ENCODE data around the gene PWP1. TPM values are rescaled to one million over a fixed set of nuclear protein-coding genes. Genes with fewer than 3 reads are reported as not detected.
"Not testable (repeated sequence)": the region's sequence is repeated elsewhere in the genome, so short reads cannot be mapped to it uniquely, and the experiment has no call there.

Gene PWP1
- total RNA-seq, 2 donors from 2014 or later, result 38.4 to 72.9 TPM

- H3K4me1 ChIP-seq (ENCODE audit: control insufficient read depth in 1 of 2, low read depth in 2 of 2), result no peaks in the 10 kb centered on the region
- DNase-seq (ENCODE audit: low spot score) (no peak), ATAC-seq (ENCODE audit: insufficient number of reproducible peaks, low FRiP score, low read depth) (no peak)
- no peaks in the 10 kb centered on the region for H3K27me3 ChIP-seq (replicated peaks; ENCODE audit: insufficient read depth)
- no peak overlapping the region for H3K27ac ChIP-seq
- H3K4me3 ChIP-seq, result no peak overlapping the region
- no peaks in the 10 kb centered on the region for H3K36me3 ChIP-seq
- no peaks in the 10 kb centered on the region for H3K9me3 ChIP-seq
- TF ChIP-seq, protein P1, sequence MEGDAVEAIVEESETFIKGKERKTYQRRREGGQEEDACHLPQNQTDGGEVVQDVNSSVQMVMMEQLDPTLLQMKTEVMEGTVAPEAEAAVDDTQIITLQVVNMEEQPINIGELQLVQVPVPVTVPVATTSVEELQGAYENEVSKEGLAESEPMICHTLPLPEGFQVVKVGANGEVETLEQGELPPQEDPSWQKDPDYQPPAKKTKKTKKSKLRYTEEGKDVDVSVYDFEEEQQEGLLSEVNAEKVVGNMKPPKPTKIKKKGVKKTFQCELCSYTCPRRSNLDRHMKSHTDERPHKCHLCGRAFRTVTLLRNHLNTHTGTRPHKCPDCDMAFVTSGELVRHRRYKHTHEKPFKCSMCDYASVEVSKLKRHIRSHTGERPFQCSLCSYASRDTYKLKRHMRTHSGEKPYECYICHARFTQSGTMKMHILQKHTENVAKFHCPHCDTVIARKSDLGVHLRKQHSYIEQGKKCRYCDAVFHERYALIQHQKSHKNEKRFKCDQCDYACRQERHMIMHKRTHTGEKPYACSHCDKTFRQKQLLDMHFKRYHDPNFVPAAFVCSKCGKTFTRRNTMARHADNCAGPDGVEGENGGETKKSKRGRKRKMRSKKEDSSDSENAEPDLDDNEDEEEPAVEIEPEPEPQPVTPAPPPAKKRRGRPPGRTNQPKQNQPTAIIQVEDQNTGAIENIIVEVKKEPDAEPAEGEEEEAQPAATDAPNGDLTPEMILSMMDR (IDR thresholded peaks at IDR 0.05), result no peak
Measured at GRCh38 chr12:107679336-107679735, 6.3 kb upstream of the PWP1 start.

DNA sequence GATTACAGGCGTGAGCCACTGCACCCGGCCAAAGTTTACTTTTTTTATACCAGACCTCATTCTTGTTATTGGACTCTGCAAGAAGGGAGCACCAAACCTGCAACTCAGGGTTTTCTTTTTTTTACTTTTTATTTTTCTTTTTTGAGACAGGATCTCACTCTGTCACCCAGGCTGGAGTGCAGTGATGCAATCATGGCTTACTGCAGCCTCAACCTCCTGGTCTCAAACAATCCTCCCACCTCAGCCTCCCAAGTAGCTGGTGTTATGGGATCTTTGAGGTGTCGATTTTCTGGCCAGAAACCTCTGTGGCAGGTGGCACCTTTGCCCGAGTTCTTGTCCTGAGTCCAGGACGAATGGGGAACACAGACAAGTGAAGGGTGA lies 4.2 kb upstream of the PWP1 start:
- DNase-seq (ENCODE audit: low spot score) (no peak), ATAC-seq (ENCODE audit: insufficient number of reproducible peaks, low FRiP score, low read depth) (no peak)
- H3K4me3 ChIP-seq, result no peak overlapping the region
- TF ChIP-seq, protein P1 (IDR thresholded peaks at IDR 0.05), result no peak
- H3K9me3 ChIP-seq, result no peaks in the 10 kb centered on the region
- H3K4me1 ChIP-seq (ENCODE audit: control insufficient read depth in 1 of 2, low read depth in 2 of 2), result peaks cover 6 to 10% of the 10 kb centered on the region in 2 donors
- no peaks in the 10 kb centered on the region for H3K27me3 ChIP-seq (replicated peaks; ENCODE audit: insufficient read depth)
- H3K36me3 ChIP-seq, result no peaks in the 10 kb centered on the region
- H3K27ac ChIP-seq, result no peak overlapping the region

DNA sequence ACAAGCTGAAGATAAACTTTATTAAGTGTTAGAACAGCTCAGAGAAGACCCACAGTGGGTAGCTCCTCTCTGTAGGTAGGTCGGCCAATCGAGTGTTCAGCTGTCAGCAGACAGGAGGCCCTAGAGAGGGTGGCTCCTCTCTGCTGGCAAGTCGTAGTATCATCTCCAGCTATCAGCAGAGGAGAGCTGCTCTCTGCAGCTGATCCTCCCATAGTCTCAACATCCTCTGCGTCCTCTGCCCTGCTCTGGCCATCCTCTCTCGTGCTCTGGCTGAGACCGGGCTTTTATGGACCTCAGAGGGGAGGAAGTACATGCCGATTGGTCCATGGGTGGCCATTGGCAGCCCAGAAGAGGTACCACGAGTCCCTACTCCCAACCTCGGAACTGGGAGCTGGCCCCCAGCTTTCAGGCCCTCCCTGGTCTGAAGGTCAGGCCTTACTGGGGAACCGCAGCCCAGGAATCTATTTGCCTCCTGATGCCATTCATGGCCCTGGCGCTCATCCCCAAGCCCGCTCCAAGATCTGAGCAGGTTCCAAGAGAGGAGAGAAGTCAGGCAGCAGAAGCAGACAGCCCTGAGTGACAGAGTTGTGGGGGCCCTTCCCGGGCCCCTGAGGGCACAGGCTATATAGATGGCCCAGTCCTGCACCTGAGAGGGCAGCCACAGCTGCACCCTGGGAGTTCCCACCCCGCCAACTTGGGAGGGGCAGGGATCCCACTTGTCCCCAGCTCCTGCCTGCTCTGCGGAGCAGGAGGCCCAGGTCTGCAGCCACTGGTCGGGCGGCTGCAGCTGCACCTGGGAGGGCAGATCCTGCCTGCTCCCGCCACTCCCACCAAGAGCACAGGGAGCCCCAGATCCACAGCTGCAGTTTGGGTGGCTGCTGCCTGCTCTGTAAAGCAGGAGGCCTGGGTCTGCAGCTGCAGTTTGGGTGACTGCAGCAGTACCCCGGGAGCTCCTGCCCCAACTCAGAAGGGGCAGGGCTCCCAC lies 3.5 kb upstream of the PWP1 start:
- Histone ChIP-seq H3K27ac (no peak overlapping the region), H3K4me3 (no peak overlapping the region), H3K4me1 (ENCODE audit: control insufficient read depth in 1 of 2, low read depth in 2 of 2) (peaks cover 6 to 17% of the 10 kb centered on the region in 2 donors), H3K27me3 (replicated peaks; ENCODE audit: insufficient read depth) (no peaks in the 10 kb centered on the region), H3K9me3 (no peaks in the 10 kb centered on the region), H3K36me3 (no peaks in the 10 kb centered on the region)
- TF ChIP-seq, protein P1 (IDR thresholded peaks at IDR 0.05), result no peak
- DNase-seq (ENCODE audit: low spot score), result no peak
- ATAC-seq (ENCODE audit: insufficient number of reproducible peaks, low FRiP score, low read depth), result no peak

DNA sequence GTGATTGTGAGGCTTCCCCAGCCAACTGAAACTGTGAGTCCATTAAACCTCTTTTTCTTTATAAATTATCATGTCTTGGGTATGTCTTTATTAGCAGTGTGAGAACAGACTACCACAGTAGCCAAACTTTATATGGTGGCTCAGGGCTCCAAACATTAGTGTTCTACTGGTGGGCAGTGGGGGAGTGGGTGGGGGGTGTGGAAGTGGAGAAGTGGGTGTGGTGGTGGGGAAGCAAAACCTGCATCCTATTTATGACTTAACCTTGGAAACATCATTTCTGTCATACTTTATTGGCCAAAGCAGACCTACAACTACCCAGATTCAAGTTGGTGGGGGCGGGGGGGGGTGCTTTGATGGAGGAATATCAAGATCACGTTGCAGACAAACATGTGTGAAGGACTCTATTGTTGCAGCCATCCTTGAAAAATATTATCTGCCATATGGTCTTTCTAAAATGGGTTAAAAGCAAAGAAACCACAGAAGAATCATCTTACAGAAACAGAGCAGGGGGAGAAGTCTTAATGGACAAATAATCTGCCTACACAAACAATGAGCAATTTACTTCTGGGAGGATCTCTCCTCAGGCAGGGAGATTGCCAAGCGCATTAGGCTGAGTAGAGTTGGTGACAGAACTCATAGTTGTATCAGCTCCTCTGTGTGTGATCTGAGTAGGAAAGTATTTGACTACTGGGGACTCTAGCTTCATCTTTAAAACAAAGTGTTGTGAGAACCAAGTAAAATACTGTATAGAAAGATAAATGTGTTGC lies 1.4 kb upstream of the PWP1 start:
- Histone ChIP-seq H3K9me3 (no peaks in the 10 kb centered on the region), H3K4me3 (peak overlapping the region; percentile 72), H3K27me3 (replicated peaks; ENCODE audit: insufficient read depth) (no peaks in the 10 kb centered on the region), H3K36me3 (peaks cover 9% of the 10 kb centered on the region), H3K4me1 (ENCODE audit: control insufficient read depth in 1 of 2, low read depth in 2 of 2) (peaks cover 6 to 17% of the 10 kb centered on the region in 2 donors), H3K27ac (no peak overlapping the region)
- ATAC-seq (ENCODE audit: insufficient number of reproducible peaks, low FRiP score, low read depth), result no peak
- TF ChIP-seq, protein P1 (IDR thresholded peaks at IDR 0.05), result no peak
- DNase-seq (ENCODE audit: low spot score), result no peak

DNA sequence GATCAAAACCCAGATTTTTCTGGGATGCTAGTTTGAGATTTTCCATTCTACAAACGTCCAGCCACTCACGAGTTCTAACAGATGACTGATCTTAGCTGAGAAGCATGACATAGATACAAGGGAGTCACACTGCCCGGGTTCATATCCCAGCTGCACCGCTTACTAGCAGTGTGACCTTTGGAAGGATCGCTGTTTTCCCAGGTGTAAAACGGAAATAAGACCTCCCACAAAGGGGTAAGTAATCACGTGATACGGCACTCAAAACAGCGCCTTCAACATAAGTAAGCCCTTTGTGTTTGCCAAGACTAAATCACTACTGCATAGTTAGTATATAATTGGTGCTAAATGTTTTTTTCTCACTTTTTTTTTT lies 624 bp upstream of the PWP1 start:
- ATAC-seq (ENCODE audit: insufficient number of reproducible peaks, low FRiP score, low read depth) (no peak), DNase-seq (ENCODE audit: low spot score) (no peak)
- H3K27me3 ChIP-seq (replicated peaks; ENCODE audit: insufficient read depth), result no peaks in the 10 kb centered on the region
- H3K36me3 ChIP-seq, result peaks cover 15% of the 10 kb centered on the region
- peak overlapping the region; percentile 72 for H3K4me3 ChIP-seq
- peaks cover 6 to 17% of the 10 kb centered on the region in 2 donors for H3K4me1 ChIP-seq (ENCODE audit: control insufficient read depth in 1 of 2, low read depth in 2 of 2)
- peak overlapping the region; percentile 71 to 82 for H3K27ac ChIP-seq
- H3K9me3 ChIP-seq, result no peaks in the 10 kb centered on the region
- TF ChIP-seq, protein P1 (IDR thresholded peaks at IDR 0.05), result no peak

DNA sequence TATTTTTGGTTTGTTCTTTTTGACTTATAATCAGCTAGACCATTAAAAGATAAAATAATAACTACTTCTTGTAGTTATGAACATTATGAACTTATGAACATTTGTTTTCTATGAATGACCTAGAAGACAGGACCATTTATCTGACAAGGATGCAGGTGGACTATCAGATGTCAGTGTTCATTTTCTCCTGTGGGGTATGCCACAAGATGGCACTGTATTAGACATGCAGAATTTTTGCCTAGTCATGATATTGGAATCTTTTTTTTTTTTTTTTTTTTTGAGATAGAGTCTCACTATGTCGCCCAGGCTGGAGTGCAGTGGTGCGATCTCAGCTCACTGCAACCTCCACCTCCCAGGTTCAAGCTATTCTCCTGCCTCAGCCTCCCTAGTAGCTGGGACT lies 10.2 kb downstream of the PWP1 start:
- not testable (repeated sequence) for DNase-seq (ENCODE audit: low spot score); H3K4me1 ChIP-seq (ENCODE audit: control insufficient read depth in 1 of 2, low read depth in 2 of 2); H3K4me3 ChIP-seq; H3K9me3 ChIP-seq; H3K27ac ChIP-seq; ATAC-seq (ENCODE audit: insufficient number of reproducible peaks, low FRiP score, low read depth); H3K27me3 ChIP-seq (replicated peaks; ENCODE audit: insufficient read depth)
- peaks cover 69% of the 10 kb centered on the region for H3K36me3 ChIP-seq
